Measurements from ENCODE around the gene RAB11FIP4.

Gene RAB11FIP4

DNA sequence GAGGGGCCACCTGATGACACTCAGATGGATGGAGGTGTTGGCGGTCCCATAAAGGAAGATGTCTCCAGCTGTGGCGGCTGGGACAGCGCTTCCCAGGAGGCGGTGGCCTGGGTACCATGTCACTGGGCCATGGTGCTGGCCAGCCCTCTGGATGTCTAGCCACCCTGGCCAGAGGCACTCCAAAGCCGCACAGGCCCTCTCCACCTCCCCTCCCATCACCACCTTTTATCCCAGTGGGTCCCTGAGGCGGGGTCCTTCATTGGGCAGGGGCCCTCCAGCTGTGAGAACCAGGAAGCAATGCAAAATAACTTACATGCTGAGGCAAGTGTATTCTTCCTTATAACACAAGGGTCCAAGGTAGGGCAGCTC, 23.1 kb downstream of the RAB11FIP4 start:
- DNase-seq, result no peak
- H3K27ac ChIP-seq (ENCODE audit: low read length), result no peak overlapping the region
- H4K20me1 ChIP-seq (ENCODE audit: insufficient read depth, low read length), result no peaks in the 10 kb centered on the region; the same call in 1 of the 2 replicates
- no peak overlapping the region for H3K4me3 ChIP-seq (ENCODE audit: low read depth in 1 of 2, low read length in 2 of 2)
- no peak overlapping the region for H2AFZ ChIP-seq (ENCODE audit: low read depth, low read length)
- H3K9me3 ChIP-seq (ENCODE audit: insufficient read depth, low read length, severe bottlenecking), result no peaks in the 10 kb centered on the region
- ATAC-seq (ENCODE audit: insufficient read depth, low read depth), result no peak
- H3K9ac ChIP-seq (ENCODE audit: low read depth, low read length), result no peak overlapping the region
- H3K27me3 ChIP-seq (ENCODE audit: insufficient read depth, low read length, poor library complexity), result peaks cover 12% of the 10 kb centered on the region
- no peaks in the 10 kb centered on the region for H3K79me2 ChIP-seq (ENCODE audit: insufficient read depth, low read length)
- H3K4me1 ChIP-seq (ENCODE audit: insufficient read depth, low read length), result no peaks in the 10 kb centered on the region
- no peaks in the 10 kb centered on the region for H3K36me3 ChIP-seq (ENCODE audit: insufficient read depth, low read length)
- TF ChIP-seq, protein P1, sequence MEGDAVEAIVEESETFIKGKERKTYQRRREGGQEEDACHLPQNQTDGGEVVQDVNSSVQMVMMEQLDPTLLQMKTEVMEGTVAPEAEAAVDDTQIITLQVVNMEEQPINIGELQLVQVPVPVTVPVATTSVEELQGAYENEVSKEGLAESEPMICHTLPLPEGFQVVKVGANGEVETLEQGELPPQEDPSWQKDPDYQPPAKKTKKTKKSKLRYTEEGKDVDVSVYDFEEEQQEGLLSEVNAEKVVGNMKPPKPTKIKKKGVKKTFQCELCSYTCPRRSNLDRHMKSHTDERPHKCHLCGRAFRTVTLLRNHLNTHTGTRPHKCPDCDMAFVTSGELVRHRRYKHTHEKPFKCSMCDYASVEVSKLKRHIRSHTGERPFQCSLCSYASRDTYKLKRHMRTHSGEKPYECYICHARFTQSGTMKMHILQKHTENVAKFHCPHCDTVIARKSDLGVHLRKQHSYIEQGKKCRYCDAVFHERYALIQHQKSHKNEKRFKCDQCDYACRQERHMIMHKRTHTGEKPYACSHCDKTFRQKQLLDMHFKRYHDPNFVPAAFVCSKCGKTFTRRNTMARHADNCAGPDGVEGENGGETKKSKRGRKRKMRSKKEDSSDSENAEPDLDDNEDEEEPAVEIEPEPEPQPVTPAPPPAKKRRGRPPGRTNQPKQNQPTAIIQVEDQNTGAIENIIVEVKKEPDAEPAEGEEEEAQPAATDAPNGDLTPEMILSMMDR (IDR thresholded peaks at IDR 0.05; ENCODE audit: borderline replicate concordance, extremely low read depth, low read length, poor library complexity, severe bottlenecking), result no peak
- no peak for TF ChIP-seq EZH2 (IDR thresholded peaks at IDR 0.05; ENCODE audit: borderline replicate concordance, low read depth, low read length, severe bottlenecking)
- no peak overlapping the region for H3K4me2 ChIP-seq (ENCODE audit: insufficient read depth, low read length)

GRCh38 chr17:31415004-31415454, 23.6 kb downstream of the RAB11FIP4 start:
- no peaks in the 10 kb centered on the region for H3K4me1 ChIP-seq (ENCODE audit: insufficient read depth, low read length)
- peaks cover 12% of the 10 kb centered on the region for H3K27me3 ChIP-seq (ENCODE audit: insufficient read depth, low read length, poor library complexity)
- DNase-seq (no peak), ATAC-seq (ENCODE audit: insufficient read depth, low read depth) (no peak)
- H3K27ac ChIP-seq (ENCODE audit: low read length), result no peak overlapping the region
- no peak overlapping the region for H3K4me2 ChIP-seq (ENCODE audit: insufficient read depth, low read length)
- H4K20me1 ChIP-seq (ENCODE audit: insufficient read depth, low read length), result no peaks in the 10 kb centered on the region; the same call in 1 of the 2 replicates
- H3K36me3 ChIP-seq (ENCODE audit: insufficient read depth, low read length), result no peaks in the 10 kb centered on the region
- H3K79me2 ChIP-seq (ENCODE audit: insufficient read depth, low read length), result no peaks in the 10 kb centered on the region
- H3K9ac ChIP-seq (ENCODE audit: low read depth, low read length), result no peak overlapping the region
- no peaks in the 10 kb centered on the region for H3K9me3 ChIP-seq (ENCODE audit: insufficient read depth, low read length, severe bottlenecking)
- H2AFZ ChIP-seq (ENCODE audit: low read depth, low read length), result no peak overlapping the region
- no peak overlapping the region for H3K4me3 ChIP-seq (ENCODE audit: low read depth in 1 of 2, low read length in 2 of 2)
- no peak for TF ChIP-seq EZH2 (IDR thresholded peaks at IDR 0.05; ENCODE audit: borderline replicate concordance, low read depth, low read length, severe bottlenecking)
- TF ChIP-seq, protein P1 (IDR thresholded peaks at IDR 0.05; ENCODE audit: borderline replicate concordance, extremely low read depth, low read length, poor library complexity, severe bottlenecking), result no peak

DNA sequence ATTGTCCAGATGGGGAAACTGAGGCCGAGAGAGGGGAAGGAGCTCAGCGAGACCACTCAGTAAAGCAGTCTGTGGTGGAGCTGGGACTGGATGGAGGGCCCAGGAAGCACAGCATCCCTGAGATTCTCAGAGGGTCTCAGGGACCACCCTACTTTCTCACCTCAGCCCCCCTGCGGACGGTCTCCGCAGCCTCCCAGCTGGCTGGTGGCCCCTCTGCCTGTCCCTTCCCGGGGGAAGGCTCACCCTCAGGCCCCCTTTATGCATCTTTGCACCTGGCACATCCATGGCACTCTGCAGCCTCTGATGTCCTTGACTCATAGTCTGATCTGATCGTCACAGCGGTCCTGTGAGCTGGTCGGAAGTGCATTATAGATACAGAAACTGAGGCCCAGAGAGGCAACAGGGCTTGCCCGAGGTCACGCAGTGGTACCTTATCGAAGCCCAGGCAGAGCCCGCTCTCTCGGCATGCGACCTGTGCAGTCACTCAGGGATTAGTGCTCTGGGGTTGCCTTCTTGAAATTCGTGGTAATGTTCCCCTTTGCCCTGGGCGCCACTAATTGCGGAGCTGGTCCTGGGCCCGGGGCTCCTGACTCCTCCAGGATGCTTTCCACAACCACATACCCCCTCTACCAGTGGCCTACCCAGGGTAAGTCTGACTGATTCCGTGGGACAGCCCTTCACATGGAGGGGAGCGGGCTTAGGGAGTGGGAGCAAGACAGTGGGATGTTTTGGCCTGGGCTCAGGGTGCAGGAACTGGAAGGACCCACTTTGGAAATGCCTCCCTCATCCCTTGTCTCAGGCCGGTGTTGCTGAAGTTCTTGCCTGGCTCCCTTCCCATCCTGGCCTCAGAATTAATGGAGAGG, 24.4 kb downstream of the RAB11FIP4 start:
- H3K79me2 ChIP-seq (ENCODE audit: insufficient read depth, low read length), result no peaks in the 10 kb centered on the region
- peaks cover 12% of the 10 kb centered on the region for H3K27me3 ChIP-seq (ENCODE audit: insufficient read depth, low read length, poor library complexity)
- ATAC-seq (ENCODE audit: insufficient read depth, low read depth) (no peak), DNase-seq (no peak)
- no peak overlapping the region for H3K9ac ChIP-seq (ENCODE audit: low read depth, low read length)
- H3K9me3 ChIP-seq (ENCODE audit: insufficient read depth, low read length, severe bottlenecking), result no peaks in the 10 kb centered on the region
- H3K36me3 ChIP-seq (ENCODE audit: insufficient read depth, low read length), result no peaks in the 10 kb centered on the region
- H3K27ac ChIP-seq (ENCODE audit: low read length), result no peak overlapping the region
- H4K20me1 ChIP-seq (ENCODE audit: insufficient read depth, low read length), result no peaks in the 10 kb centered on the region; the same call in 1 of the 2 replicates
- no peak overlapping the region for H3K4me3 ChIP-seq (ENCODE audit: low read depth in 1 of 2, low read length in 2 of 2)
- no peaks in the 10 kb centered on the region for H3K4me1 ChIP-seq (ENCODE audit: insufficient read depth, low read length)
- no peak overlapping the region for H2AFZ ChIP-seq (ENCODE audit: low read depth, low read length)
- TF ChIP-seq, protein P1 (IDR thresholded peaks at IDR 0.05; ENCODE audit: borderline replicate concordance, extremely low read depth, low read length, poor library complexity, severe bottlenecking), result no peak
- no peak for TF ChIP-seq EZH2 (IDR thresholded peaks at IDR 0.05; ENCODE audit: borderline replicate concordance, low read depth, low read length, severe bottlenecking)
- no peak overlapping the region for H3K4me2 ChIP-seq (ENCODE audit: insufficient read depth, low read length)
